COLO668 (cell line): Measurements from ENCODE around the gene MEF2D.
A peak's percentile ranks its signal among the peaks of the same experiment; 100 is the strongest.

ENCODE experiments used
- DNase-seq: peaks from one replicate; lab custom pipeline; 2025; ENCODE audit not compliant: unreplicated experiment; lab: John Stamatoyannopoulos, UW

Gene MEF2D

DNA sequence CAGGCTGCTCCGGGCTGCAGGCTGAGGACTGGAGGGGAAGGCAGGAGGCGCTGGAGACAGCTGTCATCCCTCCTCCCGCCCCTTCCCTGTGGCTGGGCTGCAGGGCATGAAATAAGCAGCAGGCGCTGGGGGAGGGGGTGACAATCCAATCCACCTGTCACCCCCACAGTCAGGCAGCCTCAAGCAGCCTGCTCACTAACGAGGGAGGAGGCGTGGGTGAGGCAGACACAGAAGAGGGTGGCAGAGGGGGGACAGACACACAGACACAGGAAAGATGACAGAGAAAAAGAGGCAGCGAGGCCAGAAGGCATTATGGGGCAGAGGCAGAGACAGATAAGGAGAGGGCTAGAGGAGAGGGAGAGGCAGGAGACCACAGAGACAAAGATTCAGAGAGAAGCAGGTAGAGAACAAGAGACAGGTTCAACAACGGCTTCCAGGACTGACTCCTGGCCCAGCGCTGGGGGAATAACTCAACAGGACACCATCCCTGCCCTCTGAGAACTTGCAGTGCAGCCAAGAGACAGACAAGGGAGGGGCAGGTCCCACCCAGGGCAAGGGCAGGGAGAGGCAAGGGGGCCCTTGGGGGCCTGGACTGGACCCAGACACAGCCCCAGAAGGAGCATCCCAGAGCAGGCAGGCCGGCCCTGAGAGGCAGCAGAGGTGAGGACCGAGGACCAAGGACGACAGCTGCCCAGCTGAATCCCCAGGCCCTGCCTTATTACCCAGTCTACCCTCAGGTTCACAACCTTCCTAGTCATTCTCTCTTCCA lies 11.2 kb downstream of the MEF2D start:
- peak; percentile 94 for DNase-seq

DNA sequence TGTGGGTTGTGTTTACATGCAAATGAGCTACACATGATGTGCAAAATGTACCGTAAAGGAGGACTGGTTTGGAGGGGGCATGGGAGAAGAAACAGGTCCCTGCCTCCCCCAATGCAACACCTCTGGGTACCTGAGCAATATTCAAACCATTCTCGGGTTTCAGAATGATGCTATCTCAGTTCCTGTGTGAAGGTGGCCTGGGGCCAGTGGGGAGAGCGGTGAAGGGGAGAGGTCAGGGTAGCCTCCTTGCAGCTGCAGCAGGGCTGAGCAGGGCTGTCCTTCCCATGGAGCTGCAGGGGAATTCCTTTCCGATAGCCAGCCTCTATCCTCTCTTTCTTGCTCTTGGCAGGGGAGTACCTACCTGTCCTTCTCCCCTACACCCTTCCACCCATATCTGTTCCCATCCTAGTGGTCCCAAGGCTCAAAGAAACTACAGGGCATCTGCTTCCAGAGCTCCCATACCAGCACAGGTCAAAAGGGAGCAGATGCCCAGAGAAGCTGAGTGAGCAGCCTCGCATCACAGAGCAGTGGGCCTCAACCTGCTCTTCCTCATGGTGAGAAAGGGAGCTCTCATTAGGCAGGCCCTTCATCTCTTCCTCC lies 11.9 kb downstream of the MEF2D start:
- DNase-seq = peak; percentile 26

DNA sequence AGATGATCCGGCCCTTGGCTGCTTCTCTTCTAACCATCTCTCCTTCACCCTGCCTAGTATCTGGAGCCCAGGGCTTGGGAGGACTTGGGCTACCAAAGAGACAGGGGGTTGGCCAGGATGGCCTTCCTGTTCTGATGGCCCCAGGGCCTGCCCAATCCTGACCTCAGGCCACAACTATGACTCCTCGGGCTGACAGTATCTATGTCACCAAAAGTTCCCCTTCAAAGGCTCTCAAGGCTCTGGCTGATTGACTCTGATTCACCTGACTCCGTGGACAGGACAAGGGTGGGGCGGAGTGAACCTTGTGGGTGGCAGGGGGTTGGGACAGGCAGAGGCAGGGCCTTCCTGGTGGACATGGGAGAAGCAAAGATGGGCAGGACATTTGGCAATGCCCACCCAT lies 12.7 kb downstream of the MEF2D start:
- no peak for DNase-seq

DNA sequence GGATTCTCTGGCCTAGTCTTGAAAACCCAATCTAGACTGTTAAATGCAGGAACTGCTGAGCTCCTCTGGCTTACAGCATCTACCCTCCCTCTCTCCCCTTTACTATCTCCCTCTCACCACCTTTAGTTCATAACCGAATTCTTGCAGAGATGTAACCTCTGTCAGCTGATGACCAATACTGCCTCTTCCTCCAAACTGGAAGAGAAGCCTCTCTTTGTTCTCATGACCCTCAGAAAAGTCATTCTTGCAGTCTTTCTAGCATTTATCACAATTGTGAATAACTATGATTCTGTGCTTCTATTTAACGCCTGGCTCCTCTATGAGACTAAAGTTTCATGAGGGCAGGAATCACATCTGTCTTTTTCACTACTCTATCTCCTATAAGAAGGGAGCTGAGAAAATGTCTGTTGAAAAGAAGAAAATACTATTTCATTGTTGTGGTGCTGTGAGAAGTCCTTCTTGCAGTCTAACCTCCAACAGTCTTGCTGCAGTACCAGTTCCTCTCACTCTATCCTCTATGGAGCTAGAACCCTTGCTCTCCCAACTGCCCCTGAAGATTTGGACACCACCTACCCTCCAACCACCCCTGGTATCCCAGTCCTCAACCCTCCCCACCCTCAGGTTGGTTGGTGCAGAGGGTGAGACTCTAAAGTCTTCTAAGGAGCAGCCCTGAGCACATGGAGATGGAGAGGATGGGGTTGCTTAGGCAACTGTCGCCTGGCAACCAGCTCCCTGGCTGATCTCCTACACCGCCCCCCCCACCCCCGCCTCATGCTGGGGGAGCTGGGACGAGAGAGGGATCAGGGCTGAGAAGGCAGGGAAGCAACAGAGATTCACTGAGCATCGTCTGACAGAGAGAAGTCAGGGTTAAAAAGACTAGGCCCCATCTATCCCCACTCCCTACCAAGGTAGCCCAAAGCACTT lies 13.9 kb downstream of the MEF2D start:
- no peak for DNase-seq

DNA sequence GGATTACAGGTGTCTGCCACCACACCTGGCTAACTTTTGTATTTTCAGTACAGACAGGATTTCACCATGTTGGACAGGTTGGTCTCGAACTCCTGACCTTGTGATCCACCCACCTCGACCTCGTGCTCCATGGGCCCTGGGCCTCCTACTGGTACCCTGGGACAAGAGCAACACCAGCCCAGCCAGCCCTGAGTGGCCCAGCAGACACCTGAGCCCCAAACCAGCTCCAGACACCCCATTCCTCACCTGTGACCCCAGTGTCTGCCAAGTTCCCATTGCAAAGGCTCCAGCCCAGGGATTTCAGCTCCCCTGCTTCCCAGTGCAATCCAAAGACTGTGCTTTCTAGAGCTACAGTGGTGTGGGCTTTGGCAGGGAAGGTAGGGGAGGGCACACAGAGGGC lies 14.6 kb downstream of the MEF2D start:
- no peak for DNase-seq

DNA sequence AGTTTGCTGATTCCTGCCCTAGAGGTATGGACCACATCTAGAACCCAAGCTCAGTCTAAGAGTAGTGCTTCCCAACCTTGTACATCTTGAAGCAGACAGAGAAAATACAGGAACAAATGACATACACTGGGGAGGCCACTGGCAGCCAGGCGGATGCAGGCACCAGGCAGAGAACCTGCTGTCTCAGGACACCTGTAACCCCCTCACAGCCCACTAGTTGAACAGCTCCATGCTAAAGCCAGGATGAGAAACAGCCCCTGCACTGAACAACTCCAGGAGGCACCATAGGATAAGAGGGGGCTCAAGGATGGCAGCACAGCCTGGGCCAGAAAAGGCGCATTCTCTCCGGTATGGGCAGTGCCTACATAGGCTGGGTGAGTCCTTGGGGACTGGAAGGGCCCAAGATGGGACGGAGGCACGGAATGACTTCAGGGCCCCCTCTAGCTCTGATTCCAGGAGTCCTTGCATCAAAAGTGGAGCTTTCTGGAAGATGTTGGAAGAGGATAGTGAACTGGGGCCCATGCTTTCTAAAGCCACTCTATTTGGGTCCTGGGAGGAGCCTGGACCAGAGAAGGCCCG lies 16.0 kb downstream of the MEF2D start:
- no peak for DNase-seq

DNA sequence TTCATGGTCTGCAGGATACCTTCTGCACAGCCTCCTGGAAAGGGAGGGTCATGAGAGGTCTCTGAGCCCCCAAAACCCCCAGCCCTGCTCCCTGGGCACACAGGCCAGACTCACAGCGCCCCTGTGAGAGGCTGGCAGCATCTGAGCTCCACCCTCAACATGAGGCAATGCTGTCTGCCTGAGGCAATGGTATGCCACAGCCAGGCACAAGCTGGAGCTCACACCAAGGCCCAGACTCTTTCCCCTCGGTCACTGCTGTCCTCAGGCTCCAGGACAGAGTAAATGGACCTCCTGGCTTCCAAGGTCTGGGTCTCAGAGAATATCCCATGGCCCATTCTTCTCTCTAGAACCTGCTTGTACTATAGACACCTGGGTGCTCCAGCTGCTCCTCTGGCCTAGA lies 17.2 kb downstream of the MEF2D start:
- DNase-seq = no peak

DNA sequence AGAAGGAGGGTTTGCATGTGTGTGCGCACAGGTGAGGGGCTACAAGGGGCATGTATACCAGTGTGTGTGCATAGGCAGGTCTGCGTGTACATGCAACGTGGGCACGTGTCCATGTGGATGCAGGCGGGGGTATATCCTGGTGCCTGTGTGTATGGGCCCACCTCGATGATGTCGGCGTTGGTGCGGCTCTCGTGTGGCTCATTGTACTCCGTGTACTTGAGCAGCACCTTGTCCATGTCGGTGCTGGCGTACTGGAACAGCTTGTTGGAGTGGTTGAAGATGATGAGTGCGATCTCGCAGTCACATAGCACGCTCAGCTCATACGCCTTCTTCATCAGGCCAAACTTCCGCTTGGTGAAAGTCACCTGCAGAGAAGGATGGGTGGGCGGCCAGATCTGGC lies 18.3 kb downstream of the MEF2D start:
- DNase-seq = no peak

DNA sequence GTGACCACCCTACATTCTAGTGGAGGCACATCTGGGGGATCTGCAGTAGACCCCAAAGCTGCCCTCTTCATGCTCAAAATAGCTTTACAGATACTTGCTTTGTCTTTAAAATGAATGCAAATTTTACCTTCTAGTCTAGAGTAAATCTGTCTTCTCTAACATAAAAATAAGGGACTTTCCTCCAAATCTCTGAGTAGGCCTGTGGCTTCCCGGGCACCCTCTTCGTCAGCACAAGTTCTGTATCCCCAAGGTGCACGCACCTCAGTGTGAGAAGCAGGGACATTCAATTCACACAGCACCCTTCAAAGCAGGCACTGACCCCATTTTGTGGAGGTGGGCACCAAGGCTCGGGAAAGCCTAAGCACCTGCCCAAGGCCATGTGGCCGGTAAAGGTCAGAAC lies 19.0 kb downstream of the MEF2D start:
- no peak for DNase-seq

DNA sequence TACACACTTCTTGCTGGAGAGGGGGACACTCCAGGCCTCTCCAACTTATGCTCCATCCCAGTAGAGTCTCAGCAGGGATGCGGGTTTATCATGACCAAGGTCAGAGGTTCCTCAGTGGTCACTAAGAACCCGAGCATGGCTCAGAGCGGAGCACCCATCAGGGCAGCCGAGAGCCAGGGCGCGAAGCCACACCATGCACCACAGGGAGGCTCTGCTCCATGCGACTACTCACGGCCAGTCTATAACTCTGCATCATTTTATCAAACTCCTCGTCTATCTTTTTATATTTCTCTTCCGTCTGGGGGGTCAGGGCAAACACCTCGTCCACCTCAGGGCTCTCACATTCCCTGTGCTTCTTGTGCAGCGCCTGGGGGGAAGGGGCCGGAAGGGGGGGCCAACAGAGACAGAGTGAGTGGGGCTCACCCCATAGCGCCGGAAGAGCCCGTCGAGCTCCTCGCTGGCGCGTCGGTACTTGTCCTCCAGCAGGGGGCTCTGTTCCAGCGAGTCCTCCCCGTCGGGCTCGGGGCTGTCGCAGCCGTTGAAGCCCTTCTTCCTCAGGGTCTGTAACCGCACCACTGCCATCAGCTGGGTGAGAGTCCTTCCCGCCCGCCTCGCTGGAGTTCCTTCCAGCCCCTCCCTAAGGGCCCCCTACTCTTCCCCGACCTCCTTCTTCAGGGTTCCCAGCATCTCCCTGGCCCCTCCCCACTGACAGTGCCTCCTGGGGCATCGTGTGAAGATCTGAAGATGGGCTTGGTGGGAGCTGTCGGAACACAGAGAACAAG lies 20.0 kb downstream of the MEF2D start:
- DNase-seq = peak; percentile 45

DNA sequence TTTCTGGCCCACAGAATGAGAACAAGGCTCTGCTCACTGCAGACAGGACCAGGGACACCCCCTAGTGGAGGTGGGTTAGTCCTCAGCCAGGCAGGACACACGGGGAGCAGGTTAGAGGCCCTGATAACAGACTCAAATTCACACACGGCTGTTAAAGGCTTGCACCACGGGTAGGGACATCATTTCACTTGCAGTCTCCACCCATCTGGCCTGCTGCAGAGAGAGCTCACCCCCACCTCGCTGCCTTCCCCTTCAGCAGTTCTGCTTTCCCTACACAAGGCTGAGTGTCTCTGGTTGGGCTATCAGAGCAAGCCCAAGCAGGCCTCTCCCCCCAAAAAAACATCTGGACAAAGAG lies 20.6 kb downstream of the MEF2D start:
- no peak for DNase-seq

DNA sequence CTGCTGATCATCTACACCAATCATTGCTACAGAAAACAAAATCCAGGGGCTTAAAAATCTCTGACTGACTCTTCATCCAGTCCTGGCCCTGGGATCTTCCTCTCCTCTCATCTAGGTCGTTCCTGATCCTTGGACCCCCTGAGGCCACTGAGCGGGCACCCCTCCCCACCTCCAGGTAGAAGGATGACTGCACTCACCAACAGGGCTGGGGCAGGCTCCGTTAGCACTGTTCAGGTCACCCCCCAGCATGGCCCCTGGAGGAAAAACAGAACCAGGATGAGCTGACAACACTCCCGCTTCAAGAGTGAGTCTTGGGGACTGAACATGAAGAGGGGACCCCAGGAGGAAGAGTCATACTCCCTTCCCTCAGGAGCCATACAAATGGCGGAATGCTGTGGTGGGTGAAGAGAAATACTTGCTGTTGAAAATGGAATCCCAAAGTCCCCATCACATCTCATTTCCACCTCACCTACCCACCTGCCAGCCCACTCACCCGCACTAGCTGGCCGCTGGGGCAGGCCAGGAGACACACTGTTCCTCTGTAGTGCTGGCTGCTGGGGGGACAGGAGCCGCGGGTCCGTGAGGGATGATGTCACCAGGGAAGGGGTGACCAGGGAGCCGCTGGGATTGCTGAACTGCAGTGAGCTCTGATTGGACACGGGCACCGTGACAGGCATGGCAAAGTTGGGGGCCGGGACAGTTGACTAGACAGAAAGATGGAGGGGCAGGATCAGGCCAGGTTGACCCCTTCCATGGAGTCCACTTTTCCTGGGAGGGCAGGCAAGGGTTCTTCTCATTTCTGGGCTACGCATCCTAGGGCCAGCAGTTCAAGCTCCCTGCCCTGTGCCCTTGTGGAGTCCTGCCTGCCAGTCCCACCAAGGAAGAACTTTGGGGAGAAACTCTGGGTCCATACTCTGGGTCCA lies 21.2 kb downstream of the MEF2D start:
- no peak for DNase-seq

DNA sequence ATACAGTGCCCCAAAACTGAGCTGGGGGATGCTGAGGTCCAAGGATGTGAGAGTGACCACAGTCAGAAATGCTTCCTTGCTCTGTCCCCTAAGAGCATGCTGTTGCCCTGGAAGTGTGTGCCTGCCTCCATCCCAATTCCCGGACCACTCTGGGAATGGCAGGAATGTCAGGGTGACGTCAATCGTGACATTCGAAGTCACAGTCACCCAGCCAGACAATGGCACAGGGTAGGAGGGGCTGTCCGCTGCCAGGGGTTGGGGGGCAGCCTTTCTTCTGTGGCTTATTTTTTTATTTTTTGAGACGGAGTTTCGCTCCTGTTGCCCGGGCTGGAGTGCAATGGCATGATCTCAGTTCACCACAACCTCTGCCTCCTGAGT lies 22.3 kb downstream of the MEF2D start:
- DNase-seq = no peak

DNA sequence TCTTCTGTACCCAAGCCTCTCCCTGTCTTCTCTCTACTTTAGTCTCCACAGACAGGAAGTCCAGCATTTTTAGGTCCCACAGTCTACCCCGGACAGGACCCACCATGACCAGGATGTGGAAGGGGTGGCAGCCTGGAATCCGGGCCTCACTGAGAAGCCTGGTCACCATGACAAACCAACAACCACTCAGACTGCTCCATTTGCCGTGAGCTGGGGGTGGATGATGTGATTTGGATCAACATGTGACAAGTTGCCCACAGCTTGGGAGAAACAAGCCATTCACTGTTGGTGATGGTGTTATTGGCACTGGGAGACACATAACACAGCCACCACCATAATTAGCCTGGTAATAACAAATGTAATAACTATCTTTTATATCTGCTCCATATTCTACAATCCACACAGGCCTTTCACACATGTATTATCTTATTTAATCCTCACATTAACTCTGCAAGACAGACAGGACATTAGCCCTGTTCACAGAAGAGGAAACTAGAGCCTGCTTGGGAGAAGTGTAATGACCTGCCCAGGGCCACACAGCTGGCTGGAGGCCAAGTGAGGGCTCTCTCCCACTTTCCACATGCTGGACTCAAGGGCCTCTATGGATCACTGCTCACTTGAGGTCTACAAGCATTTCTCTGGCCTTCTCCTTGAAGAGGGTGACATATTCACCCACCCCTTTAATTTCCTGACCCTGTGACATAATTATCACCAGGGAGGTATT lies 22.9 kb downstream of the MEF2D start:
- peak; percentile 17 for DNase-seq

DNA sequence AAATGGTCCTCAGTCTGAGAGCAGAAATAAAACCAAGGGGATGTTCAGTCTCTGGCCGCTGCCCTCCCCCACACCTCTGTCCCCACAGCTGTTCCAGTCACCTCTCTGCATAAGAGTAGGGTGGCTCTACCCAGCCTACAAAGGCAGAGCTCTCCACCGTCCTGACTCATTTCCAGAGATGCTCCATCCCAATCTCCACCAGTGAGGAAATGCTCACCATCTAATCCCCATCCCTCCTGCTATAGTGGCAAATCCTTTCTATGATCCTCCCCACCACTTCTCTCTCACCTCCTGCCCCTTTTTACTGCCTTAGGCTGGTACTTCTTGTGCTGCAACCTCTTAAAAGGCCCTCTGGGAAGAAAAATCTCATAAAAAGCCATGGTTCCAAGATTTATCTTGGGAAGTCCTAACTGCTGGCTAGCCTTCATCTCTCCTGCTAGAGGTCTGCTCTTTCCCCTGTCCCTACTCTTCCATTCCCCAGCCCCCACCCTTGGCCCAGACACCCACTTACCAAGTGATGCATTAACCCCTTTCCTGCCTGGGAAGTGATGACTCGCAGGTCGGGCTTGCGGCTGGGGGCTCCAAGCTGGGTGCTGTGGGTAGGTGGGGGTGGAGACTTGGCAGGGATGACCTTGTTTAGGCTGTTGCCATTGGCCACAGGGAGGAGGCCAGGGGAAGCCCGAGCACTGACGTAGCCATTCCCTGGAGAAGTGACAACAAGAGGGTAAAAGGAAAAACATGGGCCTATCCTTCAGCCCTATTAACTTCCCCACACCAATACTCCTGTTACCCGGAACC lies 23.9 kb downstream of the MEF2D start:
- DNase-seq = peak; percentile 23

DNA sequence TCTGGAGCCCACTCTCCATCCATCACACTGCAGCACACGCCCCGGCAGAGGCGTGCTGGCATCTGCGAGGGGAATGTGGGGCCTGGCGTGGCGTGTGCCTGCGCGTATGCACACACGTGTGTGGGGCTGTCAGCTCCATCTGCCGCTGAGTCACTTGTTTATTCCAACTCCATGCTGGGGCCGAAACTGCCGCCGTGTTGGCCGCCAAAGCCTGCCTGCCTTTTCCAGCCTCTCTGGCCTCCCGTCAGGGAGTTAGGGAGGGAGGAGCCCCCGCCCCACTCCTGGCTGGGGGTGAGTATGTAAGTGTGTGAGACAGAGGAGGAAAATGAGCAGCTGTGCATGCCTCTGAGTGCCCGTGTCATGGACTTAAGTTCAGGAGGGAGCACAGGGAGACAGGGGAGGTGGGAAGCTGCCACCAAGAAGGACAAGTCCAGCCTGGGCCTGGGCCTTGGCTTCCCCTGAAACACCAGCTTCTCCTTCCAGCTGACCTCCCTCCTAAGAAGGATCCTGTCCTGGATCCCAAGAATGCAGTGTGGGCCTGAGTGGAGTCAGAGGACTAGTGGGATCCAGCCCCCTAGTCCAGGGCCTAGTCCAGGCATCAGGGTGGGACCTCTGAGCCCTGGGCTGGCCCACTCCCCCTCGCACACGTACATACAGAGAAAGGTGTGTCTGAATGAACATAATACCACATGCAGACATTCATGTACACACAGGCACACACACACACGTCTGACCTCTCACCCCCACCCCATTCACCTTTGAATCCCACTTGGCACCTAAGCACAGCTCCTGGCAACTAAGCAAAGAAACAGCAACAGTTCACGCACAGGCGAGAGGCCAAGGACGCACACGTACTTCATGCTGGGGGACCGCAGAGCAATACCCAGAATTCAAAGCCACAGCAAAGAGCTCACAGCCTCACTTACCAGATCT lies 24.7 kb downstream of the MEF2D start:
- peak; percentile 28 for DNase-seq

DNA sequence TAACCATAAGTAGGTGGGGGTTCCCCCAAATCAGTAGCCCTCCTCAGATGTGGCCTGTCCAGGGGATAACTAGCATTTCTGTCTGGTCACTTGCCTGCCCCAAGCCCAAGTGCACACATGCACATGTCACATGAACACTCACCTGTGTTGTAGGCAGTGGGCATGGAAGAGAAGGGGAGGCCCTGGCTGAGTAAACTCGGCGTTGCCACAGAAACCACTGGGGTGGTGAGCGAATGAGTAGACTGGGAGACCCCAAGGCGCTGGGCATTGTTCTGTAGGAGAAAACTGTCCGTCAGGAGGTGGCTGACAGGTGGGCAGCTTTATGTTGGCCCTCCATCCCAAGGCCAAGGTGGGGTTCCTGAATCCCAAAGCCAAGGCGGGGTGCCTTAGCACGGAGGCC lies 25.6 kb downstream of the MEF2D start:
- no peak for DNase-seq
